NCI-H69 (cell line): ENCODE results near the gene MRFAP1.
A peak's percentile ranks its signal among the peaks of the same experiment; 100 is the strongest.
"Not testable (repeated sequence)": the region's sequence is repeated elsewhere in the genome, so short reads cannot be mapped to it uniquely, and the experiment has no call there.

Experiments used
- DNase-seq: peaks from one replicate; lab custom pipeline; 2025; lab: John Stamatoyannopoulos, UW

The MRFAP1 gene

GRCh38 chr4:6610856-6611430, 29.5 kb upstream of the MRFAP1 start:
- no peak for DNase-seq

DNA sequence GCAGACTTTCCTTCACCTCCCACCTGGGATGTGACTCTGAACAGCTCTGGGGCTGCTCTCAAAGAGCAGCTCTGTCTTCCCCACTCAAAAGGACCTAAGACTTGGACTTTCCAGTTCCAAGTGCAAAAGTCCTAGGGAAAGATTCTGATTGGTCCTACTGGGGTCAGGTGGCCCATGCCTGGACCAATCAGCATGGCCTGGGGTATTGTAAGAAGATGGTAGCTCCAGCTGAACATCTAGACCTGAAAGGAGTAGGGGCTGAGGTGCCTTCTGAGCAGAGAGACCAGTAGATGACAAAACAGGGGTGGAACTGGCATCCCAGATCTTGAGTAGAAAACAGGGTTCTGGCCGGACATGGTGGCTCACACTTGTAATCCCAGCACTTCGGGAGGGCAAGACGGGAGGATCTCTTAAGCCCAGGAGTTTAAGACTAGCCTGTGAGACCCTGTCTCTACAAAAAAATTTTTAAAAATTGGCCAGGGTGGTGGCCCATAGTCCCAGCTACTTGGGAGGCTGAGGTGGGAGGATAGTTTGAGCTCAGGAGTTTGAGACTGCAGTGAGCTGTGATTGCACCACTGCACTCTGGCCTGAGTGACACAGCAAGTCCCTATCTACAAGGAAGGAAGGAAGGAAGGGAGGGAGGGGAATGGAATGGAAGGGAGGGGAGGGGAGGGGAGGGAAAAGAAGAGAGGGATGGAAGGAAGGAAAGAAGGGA, 27.4 kb upstream of the MRFAP1 start:
- DNase-seq, result no peak

- no peak for DNase-seq
Measured at GRCh38 chr4:6613676-6614651, 26.5 kb upstream of the MRFAP1 start.

GRCh38 chr4:6614701-6615230, 25.7 kb upstream of the MRFAP1 start:
- DNase-seq, result no peak

GRCh38 chr4:6616087-6616995, 24.1 kb upstream of the MRFAP1 start:
- DNase-seq, result no peak

- DNase-seq, result no peak
Measured at GRCh38 chr4:6617246-6617645, 23.2 kb upstream of the MRFAP1 start.

DNA sequence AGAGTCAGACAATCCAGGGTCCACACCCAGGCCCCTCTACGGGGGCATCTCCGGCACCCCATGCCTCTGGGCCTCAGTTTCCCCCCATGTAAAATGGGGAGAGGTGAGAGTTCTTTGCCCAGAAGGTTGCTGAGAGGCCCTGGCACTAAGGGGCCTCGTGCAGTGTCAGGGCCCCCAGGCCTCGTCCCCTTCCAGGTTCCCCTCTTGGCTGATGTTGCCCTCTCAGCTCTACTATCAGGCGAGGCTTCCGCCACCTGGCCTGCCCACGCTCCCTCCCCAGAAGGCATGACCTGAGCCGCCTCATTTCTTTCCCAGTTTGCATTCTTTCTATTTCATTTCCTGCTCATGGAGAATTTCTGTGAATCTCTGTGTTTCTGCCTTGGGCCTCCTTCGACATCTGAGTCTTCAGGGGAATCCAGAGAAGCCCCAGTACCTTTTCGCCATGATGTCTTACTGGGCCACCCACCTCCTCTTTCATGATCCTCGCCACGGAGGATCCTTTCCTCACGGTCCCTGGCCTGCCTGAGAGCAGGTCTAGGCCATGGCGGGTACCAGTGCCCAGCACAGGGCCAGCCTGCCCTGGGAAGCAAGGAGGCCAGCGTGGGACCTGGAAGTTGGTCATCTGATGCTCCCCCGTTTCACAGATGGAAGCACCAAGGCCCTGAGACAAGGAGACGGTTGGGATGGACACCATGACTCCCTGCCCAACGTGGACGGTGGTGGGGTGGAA, 21.9 kb upstream of the MRFAP1 start:
- no peak for DNase-seq

GRCh38 chr4:6619116-6619465, 21.4 kb upstream of the MRFAP1 start:
- DNase-seq, result no peak

DNA sequence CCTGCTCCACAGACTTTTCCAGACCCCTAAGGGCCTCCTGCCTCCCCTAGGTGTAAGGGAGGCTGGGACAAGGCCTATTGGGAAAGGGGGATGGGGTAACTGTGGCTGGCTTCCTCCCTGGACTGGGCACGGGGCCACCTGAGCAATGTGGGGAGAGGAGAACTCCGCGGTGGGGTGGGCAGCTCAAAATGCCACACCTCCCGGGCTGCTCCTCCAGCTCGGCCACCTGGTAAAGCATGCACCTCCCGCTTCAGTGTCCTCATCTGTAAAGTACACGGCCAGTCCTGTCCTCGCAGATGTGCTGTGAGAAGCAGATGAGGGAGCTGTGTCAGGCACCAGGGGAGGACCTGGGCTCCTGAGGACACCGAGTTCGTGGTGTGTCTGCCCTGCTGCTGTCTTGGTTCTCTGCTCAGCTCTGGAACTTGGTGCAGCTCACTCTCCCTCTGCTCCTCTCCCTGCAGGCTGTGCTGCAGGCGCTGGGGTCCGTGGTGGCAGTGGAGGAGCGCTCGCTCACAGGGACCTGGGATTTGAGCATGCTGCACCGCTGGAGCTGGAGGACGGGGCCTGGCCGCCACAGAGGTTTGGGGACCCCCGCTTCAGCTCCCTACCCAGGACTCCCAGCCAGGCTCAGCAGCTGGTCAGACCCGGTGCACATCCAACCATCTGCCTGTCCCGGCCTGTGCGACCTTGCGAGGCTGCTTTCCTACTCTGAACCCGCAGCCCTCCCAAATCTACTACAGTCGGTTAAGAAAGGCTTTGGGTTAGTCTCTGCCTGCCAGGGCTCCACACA, 20.8 kb upstream of the MRFAP1 start:
- no peak for DNase-seq

GRCh38 chr4:6620296-6620695, 20.2 kb upstream of the MRFAP1 start:
- no peak for DNase-seq

DNA sequence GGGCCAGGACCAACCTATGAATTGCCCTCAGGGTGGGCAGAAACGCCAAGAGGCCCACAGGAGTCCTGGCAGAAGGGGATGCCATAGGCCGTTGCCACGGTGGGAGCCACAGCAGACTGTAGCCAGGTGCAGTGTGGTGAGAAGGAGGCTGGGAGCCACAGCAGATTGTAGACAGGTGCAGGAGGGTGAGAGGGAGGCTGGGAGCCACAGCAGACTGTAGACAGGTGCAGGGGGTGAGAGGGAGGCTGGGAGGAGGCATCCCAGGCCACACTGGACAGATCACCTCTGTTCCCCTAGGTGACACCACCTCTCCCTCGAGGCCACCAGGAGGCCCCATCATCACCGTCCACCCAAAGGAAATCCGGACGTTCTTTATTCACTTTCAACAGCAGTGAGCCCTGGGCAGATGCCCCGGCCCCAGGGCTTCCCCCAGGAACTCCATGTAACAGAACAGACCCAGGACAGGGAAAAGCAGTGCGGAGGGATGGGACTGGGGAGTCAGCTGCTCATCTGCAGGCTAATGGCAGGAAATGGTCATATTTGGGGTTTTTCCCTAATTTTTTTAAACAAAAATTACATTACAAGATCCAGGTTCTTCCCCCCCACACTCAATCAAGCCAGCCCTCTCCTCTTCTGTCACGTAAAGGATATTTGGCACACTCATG, 19.5 kb upstream of the MRFAP1 start:
- DNase-seq, result no peak

DNA sequence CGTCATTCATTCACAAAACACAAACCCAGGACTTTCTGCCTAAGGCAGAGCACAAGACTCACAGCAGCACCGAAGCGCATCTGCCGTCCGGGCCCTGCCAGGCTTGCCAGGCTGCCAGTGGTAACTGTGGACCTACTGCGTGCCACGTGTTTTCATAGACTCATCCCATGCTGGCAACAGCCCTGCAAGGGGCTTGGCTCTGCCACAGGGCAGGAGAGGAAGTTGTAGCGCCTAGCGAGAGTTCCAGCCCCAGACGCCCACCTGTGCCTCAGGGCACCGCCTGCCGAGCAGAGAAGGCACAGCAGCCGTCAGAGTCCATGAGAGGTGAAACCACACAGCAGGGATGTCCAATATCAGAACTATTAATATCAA, 18.9 kb upstream of the MRFAP1 start:
- DNase-seq, result peak; percentile 14

DNA sequence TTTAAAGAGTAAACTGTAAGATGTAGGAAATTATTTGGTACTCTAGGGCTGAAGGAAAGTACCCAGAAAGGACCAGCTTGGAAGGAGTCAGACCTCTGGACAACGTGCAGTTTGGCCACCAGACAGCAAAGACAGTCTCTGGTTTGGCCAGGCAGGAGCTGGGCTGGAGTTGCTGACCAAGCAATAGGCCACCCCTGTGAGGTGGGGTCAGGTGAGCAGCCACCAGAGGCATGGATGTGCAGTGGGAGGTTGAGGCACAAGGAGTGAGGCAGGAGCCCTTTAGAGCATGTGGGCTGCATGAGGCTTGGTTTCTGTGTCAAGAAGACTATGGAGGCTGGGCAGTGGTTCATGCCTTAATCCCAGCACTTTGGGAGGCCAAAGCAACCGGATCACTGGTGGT, 17.7 kb upstream of the MRFAP1 start:
- DNase-seq, result no peak

GRCh38 chr4:6625256-6625655, 15.2 kb upstream of the MRFAP1 start:
- peak; percentile 88 for DNase-seq

GRCh38 chr4:6626066-6626465, 14.4 kb upstream of the MRFAP1 start:
- DNase-seq, result no peak

GRCh38 chr4:6627832-6628231, 12.7 kb upstream of the MRFAP1 start:
- no peak for DNase-seq

- not testable (repeated sequence) for DNase-seq
Measured at GRCh38 chr4:6628484-6628883, 12.0 kb upstream of the MRFAP1 start.

GRCh38 chr4:6632125-6632524, 8.4 kb upstream of the MRFAP1 start:
- no peak for DNase-seq

- DNase-seq, result peak; percentile 88
Measured at GRCh38 chr4:6633091-6633906, 7.2 kb upstream of the MRFAP1 start.
